Measurements from ENCODE around the gene ZBTB20. TPM values are rescaled to one million over a fixed set of nuclear protein-coding genes. Genes with fewer than 3 reads are reported as not detected.

The ZBTB20 gene
- total and polyA plus RNA-seq, 2 experiments from 2014 or later: 15.7 to 37.3 TPM

- Histone ChIP-seq H3K9me3 (ENCODE audit: low read depth) (no peaks in the 10 kb centered on the region), H3K27me3 (no peaks in the 10 kb centered on the region), H3K36me3 (no peaks in the 10 kb centered on the region), H3K27ac (no peak overlapping the region), H3K4me3 (no peak overlapping the region), H3K4me1 (ENCODE audit: low read depth) (no peaks in the 10 kb centered on the region)
- TF ChIP-seq, protein P1, sequence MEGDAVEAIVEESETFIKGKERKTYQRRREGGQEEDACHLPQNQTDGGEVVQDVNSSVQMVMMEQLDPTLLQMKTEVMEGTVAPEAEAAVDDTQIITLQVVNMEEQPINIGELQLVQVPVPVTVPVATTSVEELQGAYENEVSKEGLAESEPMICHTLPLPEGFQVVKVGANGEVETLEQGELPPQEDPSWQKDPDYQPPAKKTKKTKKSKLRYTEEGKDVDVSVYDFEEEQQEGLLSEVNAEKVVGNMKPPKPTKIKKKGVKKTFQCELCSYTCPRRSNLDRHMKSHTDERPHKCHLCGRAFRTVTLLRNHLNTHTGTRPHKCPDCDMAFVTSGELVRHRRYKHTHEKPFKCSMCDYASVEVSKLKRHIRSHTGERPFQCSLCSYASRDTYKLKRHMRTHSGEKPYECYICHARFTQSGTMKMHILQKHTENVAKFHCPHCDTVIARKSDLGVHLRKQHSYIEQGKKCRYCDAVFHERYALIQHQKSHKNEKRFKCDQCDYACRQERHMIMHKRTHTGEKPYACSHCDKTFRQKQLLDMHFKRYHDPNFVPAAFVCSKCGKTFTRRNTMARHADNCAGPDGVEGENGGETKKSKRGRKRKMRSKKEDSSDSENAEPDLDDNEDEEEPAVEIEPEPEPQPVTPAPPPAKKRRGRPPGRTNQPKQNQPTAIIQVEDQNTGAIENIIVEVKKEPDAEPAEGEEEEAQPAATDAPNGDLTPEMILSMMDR (IDR thresholded peaks at IDR 0.05; ENCODE audit: low read depth, low read length): no peak
- no peak for DNase-seq (ENCODE audit: low read depth in 1 of 2, low spot score in 1 of 2)
These were observed 56.4 kb downstream of the ZBTB20 start for GRCh38 chr3:115090712-115091111.

- H3K4me3 ChIP-seq: no peak overlapping the region
- no peaks in the 10 kb centered on the region for H3K4me1 ChIP-seq (ENCODE audit: low read depth)
- H3K27me3 ChIP-seq: no peaks in the 10 kb centered on the region
- H3K27ac ChIP-seq: no peak overlapping the region
- TF ChIP-seq, protein P1 (IDR thresholded peaks at IDR 0.05; ENCODE audit: low read depth, low read length): no peak
- no peak for DNase-seq (ENCODE audit: low read depth in 1 of 2, low spot score in 1 of 2)
- no peaks in the 10 kb centered on the region for H3K9me3 ChIP-seq (ENCODE audit: low read depth)
- no peaks in the 10 kb centered on the region for H3K36me3 ChIP-seq
These were observed 57.6 kb downstream of the ZBTB20 start for GRCh38 chr3:115089481-115089880.

GRCh38 chr3:115087512-115087911 is 59.6 kb downstream of the ZBTB20 start:
- Histone ChIP-seq H3K4me3 (no peak overlapping the region), H3K4me1 (ENCODE audit: low read depth) (no peaks in the 10 kb centered on the region), H3K36me3 (no peaks in the 10 kb centered on the region), H3K27me3 (no peaks in the 10 kb centered on the region), H3K9me3 (ENCODE audit: low read depth) (no peaks in the 10 kb centered on the region), H3K27ac (no peak overlapping the region)
- DNase-seq (ENCODE audit: low read depth in 1 of 2, low spot score in 1 of 2): no peak
- TF ChIP-seq, protein P1 (IDR thresholded peaks at IDR 0.05; ENCODE audit: low read depth, low read length): no peak

DNA sequence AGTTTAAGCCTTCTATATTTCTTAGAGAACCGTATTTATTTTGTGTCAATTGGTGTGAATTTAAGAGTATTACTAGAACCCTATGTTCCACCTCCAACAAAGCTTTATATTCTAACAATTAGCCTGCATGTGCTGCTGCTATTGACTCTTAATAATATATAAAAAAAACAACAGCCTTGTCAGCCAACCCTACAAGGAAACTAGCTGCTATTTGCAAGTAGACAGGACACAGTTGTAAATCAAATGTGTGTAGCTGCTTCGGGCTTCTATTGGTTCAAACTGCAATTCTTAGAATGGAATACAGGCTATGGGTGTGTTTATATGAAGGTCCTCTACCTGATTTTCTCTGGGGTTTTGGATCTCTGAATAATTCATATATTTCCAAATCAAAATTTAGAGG is 60.7 kb downstream of the ZBTB20 start:
- Histone ChIP-seq H3K27me3 (no peaks in the 10 kb centered on the region), H3K27ac (no peak overlapping the region), H3K9me3 (ENCODE audit: low read depth) (no peaks in the 10 kb centered on the region), H3K4me1 (ENCODE audit: low read depth) (no peaks in the 10 kb centered on the region), H3K36me3 (no peaks in the 10 kb centered on the region), H3K4me3 (no peak overlapping the region)
- TF ChIP-seq, protein P1 (IDR thresholded peaks at IDR 0.05; ENCODE audit: low read depth, low read length): no peak
- no peak for DNase-seq (ENCODE audit: low read depth in 1 of 2, low spot score in 1 of 2)

DNA sequence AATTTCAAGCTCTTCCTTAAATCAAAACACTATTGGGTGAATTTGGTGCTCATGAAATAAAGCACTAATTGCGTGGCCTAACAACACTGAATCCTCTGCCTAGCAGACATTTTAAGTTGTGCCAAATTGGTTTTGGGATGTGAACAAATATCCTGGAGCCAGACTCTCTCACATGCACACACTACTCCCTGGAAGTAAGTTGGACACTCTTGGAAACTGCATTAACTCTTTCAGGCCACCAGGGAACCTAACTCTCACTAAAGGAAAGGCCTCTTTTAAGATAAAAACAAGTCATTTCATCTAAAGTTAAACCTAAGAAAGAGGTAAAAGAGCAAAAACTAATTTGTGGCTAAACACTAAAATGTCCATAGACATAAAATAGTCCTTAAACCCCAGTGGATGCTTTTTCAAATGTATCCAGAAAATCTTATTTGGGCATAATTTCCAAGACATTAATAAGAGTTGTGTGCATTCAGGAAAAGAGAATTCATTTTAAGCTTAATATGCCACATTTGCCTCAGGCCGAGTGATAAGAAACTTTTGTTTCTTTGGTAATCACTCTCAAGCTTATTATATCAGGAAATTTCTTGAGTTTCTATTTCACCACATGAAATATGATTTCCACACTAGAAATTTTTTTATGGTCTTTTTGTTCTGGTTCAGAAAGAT is 61.8 kb downstream of the ZBTB20 start:
- H3K27me3 ChIP-seq: no peaks in the 10 kb centered on the region
- no peaks in the 10 kb centered on the region for H3K36me3 ChIP-seq
- peak in 1 of 2 donors; percentile 11 for DNase-seq (ENCODE audit: low read depth in 1 of 2, low spot score in 1 of 2)
- no peaks in the 10 kb centered on the region for H3K9me3 ChIP-seq (ENCODE audit: low read depth)
- no peak overlapping the region for H3K4me3 ChIP-seq
- TF ChIP-seq, protein P1 (IDR thresholded peaks at IDR 0.05; ENCODE audit: low read depth, low read length): peak; percentile 31
- no peaks in the 10 kb centered on the region for H3K4me1 ChIP-seq (ENCODE audit: low read depth)
- H3K27ac ChIP-seq: no peak overlapping the region
